Adipocyte (in vitro differentiated cells): ENCODE data around the gene WASHC4.

Experiments
- DNase-seq: peaks from one replicate; pipeline ENCODE4 v3.0.0-alpha.2; 2015; ENCODE audit warnings: low read depth
- H3K27me3 ChIP-seq: replicated peaks from 2 replicates; pipeline ENCODE4 v1.7.0; 2013; ENCODE audit warnings: mild to moderate bottlenecking, low read length, moderate library complexity; ENCODE audit not compliant: control insufficient read depth, insufficient read depth
- H3K36me3 ChIP-seq: 2 replicates; pipeline ENCODE4 v1.7.0; 2013; ENCODE audit warnings: low read length, mild to moderate bottlenecking, moderate library complexity; ENCODE audit not compliant: control insufficient read depth, insufficient read depth, severe bottlenecking
- H3K4me1 ChIP-seq: 2 replicates; pipeline ENCODE4 v1.7.0; 2013; ENCODE audit warnings: mild to moderate bottlenecking, low read length, moderate library complexity; ENCODE audit not compliant: control insufficient read depth, insufficient read depth
- H3K4me3 ChIP-seq: 2 replicates; pipeline ENCODE4 v1.7.0; 2013; ENCODE audit warnings: mild to moderate bottlenecking, low read length, moderate library complexity
- H3K9ac ChIP-seq: 2 replicates; pipeline ENCODE4 v1.7.0; 2013; ENCODE audit warnings: mild to moderate bottlenecking, low read length, moderate library complexity
- H3K9me3 ChIP-seq: 2 replicates; pipeline ENCODE4 v1.7.0; 2013; ENCODE audit warnings: mild to moderate bottlenecking, low read length, moderate library complexity; ENCODE audit not compliant: control insufficient read depth

WASHC4 gene

GRCh38 chr12:105107494-105108371 is at the start of gene WASHC4:
Gene WASHC4, plus strand, starts transcription at chr12:105107731. Its CDS starts 70 bp downstream, at chr12:105107801.
- H3K36me3 ChIP-seq = peaks cover 15% of the 10 kb centered on the region
- H3K27me3 ChIP-seq = no peaks in the 10 kb centered on the region
- DNase-seq = peak; percentile 98
- H3K9ac ChIP-seq = peak within 1 kb of the TSS; percentile 100
- H3K4me3 ChIP-seq = peak within 1 kb of the TSS; percentile 99
- H3K4me1 ChIP-seq = peaks cover 42% of the 10 kb centered on the region
- H3K9me3 ChIP-seq = no peaks in the 10 kb centered on the region

GRCh38 chr12:105060715-105061378 is 46.7 kb upstream of the WASHC4 start:
- DNase-seq = no peak
- Histone ChIP-seq H3K9me3 (peaks cover 7% of the 10 kb centered on the region), H3K27me3 (no peaks in the 10 kb centered on the region), H3K9ac (no peak overlapping the region), H3K4me3 (no peak overlapping the region), H3K4me1 (no peaks in the 10 kb centered on the region), H3K36me3 (peaks cover 92% of the 10 kb centered on the region)

- DNase-seq = no peak
- H3K27me3 ChIP-seq = no peaks in the 10 kb centered on the region
- H3K9ac ChIP-seq = no peak overlapping the region
- peaks cover 11% of the 10 kb centered on the region for H3K4me1 ChIP-seq
- no peaks in the 10 kb centered on the region for H3K9me3 ChIP-seq
- H3K36me3 ChIP-seq = peaks cover 89% of the 10 kb centered on the region
- H3K4me3 ChIP-seq = no peak overlapping the region
Observed at GRCh38 chr12:105064564-105065178, 42.9 kb upstream of the WASHC4 start.

- no peaks in the 10 kb centered on the region for H3K9me3 ChIP-seq
- peaks cover 76% of the 10 kb centered on the region for H3K36me3 ChIP-seq
- no peaks in the 10 kb centered on the region for H3K27me3 ChIP-seq
- no peak overlapping the region for H3K9ac ChIP-seq
- DNase-seq = peak; percentile 46
- H3K4me3 ChIP-seq = no peak overlapping the region
- peaks cover 19% of the 10 kb centered on the region for H3K4me1 ChIP-seq
Observed at GRCh38 chr12:105067511-105068031, 40.0 kb upstream of the WASHC4 start.

- Histone ChIP-seq H3K4me1 (peaks cover 24% of the 10 kb centered on the region), H3K36me3 (peaks cover 69% of the 10 kb centered on the region)
- DNase-seq = no peak
Observed at GRCh38 chr12:105069936-105070702, 37.4 kb upstream of the WASHC4 start.

GRCh38 chr12:105071981-105072380 is 35.5 kb upstream of the WASHC4 start:
- no peak overlapping the region for H3K4me3 ChIP-seq
- H3K4me1 ChIP-seq = peaks cover 41% of the 10 kb centered on the region
- peaks cover 52% of the 10 kb centered on the region for H3K36me3 ChIP-seq
- no peaks in the 10 kb centered on the region for H3K27me3 ChIP-seq
- H3K9ac ChIP-seq = no peak overlapping the region
- no peak for DNase-seq
- no peaks in the 10 kb centered on the region for H3K9me3 ChIP-seq

More at GRCh38 chr12:105069936-105070702, 37.4 kb upstream of the WASHC4 start:
- H3K9me3 ChIP-seq = no peaks in the 10 kb centered on the region
- H3K4me3 ChIP-seq = no peak overlapping the region
- no peaks in the 10 kb centered on the region for H3K27me3 ChIP-seq
- no peak overlapping the region for H3K9ac ChIP-seq

- Histone ChIP-seq H3K9me3 (no peaks in the 10 kb centered on the region), H3K9ac (no peak overlapping the region), H3K4me1 (peaks cover 44% of the 10 kb centered on the region), H3K27me3 (no peaks in the 10 kb centered on the region), H3K4me3 (no peak overlapping the region), H3K36me3 (peaks cover 45% of the 10 kb centered on the region)
- DNase-seq = no peak
Observed at GRCh38 chr12:105072888-105073488, 34.5 kb upstream of the WASHC4 start.

GRCh38 chr12:105076098-105076497 is 31.4 kb upstream of the WASHC4 start:
- no peaks in the 10 kb centered on the region for H3K9me3 ChIP-seq
- H3K4me1 ChIP-seq = peaks cover 45% of the 10 kb centered on the region
- no peaks in the 10 kb centered on the region for H3K27me3 ChIP-seq
- H3K4me3 ChIP-seq = no peak overlapping the region
- peak; percentile 71 for DNase-seq
- H3K36me3 ChIP-seq = peaks cover 21% of the 10 kb centered on the region
- H3K9ac ChIP-seq = peak overlapping the region; percentile 15

GRCh38 chr12:105076913-105077312 is 30.6 kb upstream of the WASHC4 start:
- Histone ChIP-seq H3K4me1 (peaks cover 50% of the 10 kb centered on the region), H3K9me3 (no peaks in the 10 kb centered on the region), H3K27me3 (no peaks in the 10 kb centered on the region), H3K9ac (peak overlapping the region; percentile 27), H3K36me3 (peaks cover 19% of the 10 kb centered on the region), H3K4me3 (no peak overlapping the region)
- no peak for DNase-seq

GRCh38 chr12:105077435-105077834 is 30.1 kb upstream of the WASHC4 start:
- Histone ChIP-seq H3K4me3 (no peak overlapping the region), H3K27me3 (no peaks in the 10 kb centered on the region), H3K4me1 (peaks cover 55% of the 10 kb centered on the region), H3K9me3 (no peaks in the 10 kb centered on the region), H3K36me3 (peaks cover 19% of the 10 kb centered on the region), H3K9ac (no peak overlapping the region)
- peak; percentile 40 for DNase-seq
